ENCODE results near the gene CD151.

Gene CD151

DNA sequence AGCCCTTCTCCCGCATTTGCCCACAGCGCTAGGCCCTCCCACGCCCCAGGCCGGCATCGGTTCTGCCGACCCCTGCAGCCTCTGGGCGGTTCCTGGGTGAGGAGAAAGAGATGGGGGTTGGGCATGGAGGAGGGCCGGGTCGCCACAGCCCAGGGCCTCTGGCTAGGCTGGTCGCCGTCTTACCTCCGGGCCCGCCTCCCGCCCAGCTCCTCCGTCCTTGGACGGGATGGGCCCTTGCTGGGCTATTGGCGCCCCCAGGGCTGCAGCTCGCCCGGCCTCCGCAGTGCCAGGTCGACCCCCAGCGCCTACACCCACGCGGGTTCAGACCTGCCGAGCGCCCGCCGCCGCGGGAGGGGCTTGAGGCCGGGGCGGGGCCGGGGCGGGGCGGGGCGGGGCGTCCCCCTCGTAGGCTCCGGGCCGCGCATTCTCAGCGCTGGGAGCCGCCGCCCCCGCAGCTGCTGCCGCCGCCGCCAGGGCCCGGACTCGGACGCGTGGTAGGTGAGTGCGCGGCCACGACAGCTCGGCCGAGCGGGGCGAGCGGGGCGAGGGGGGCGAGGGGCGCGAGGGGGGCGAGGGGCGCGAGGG is at the start of gene CD151:
CD151 (plus strand) TSS at position 424 of the 585 bp plus-strand sequence. CDS start 3,118 bp downstream, outside the sequence.
- DNase-seq (ENCODE audit: low spot score): peak; percentile 73

DNA sequence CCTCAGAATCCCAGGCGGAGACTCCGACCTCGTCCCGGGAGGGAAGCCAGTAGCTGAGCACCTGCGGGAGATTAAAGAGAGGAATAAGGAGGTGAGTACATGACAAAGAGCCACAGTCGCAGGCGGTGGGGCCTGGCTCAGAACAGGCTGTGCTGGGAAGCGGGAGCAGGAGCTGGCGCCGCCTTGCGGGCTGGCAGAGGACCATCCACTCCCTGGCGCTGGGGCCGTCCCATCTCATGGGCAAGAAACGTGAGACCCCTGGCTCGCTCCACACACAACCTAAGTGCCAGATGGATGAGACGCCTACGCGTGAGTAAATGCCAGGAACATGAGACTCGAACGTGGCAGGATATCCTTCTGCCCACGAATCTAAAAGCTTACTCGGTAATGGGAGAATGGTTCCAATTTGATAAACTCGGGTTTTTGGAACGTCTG is 49.2 kb upstream of the CD151 start:
- no peak for DNase-seq (ENCODE audit: low spot score)

DNA sequence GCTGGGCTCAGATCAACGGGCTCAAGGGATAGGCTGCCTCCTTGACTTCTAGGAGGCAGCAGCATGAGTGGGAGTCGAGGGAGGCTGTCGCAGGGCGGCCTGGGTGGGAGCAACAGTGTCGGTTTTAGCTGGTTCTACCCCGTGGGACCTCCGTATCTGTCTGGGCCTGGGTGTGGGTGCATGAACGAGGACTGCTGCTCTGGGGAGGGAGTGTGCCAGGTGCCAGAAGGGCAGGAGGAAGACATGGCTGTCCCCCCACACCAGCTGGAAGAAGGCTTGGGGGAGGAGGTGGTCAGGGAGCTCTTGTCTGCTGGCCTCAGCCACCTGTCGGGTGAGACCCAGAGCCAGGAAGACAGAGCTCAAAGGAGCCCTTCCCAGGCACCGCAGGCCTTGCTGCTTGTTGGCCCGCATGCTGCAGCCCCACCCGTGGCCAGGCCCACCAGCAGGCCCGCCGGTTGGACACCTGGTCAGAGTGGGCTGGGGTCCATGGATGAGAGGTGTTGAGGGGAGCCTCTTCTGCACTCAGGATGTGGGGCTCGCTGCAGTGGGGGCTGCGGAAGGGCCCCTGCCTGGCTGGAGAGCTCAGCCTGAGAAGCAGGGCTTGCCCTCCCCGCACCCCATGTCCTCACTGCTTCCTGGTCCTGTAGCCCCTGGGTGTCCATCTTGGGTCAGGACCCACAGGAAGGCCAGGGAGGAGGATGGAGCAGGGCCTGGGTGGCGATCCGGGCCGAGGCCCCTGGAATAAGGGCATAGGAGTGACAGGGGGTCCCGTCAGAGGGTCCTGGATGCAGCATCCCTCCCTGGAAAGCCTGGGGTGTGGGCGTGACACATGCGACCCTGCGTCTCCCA is 46.3 kb upstream of the CD151 start:
- no peak for DNase-seq (ENCODE audit: low spot score)

DNA sequence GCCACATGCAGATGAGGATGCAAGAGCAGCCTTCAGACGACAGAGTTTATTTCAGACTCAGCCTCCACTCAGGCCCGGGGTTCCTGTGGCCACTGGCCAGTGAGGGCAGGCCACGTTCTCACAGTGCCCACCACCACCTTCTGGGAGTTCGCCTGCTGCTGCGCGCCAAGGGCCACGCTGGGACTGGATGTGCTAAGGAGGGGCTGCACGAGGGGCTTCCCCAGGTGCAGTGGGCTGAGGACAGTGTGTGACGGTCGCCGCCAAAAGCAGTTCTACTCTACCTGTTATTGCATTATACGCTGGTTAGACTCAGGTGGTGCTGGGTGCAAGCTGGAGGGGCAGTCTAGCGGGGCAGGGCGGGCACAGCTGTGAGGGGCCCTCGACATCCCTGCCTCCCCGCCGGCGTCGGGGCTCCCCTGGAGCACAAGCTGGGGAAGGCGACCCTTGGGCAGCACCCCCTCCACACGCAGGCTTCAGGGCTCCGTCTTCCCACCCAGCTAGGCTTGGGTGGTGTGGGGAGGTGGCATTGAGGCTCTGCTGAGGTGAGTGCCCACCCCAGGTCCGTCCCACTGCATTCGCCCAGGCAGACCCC is 45.6 kb upstream of the CD151 start:
- no peak for DNase-seq (ENCODE audit: low spot score)

DNA sequence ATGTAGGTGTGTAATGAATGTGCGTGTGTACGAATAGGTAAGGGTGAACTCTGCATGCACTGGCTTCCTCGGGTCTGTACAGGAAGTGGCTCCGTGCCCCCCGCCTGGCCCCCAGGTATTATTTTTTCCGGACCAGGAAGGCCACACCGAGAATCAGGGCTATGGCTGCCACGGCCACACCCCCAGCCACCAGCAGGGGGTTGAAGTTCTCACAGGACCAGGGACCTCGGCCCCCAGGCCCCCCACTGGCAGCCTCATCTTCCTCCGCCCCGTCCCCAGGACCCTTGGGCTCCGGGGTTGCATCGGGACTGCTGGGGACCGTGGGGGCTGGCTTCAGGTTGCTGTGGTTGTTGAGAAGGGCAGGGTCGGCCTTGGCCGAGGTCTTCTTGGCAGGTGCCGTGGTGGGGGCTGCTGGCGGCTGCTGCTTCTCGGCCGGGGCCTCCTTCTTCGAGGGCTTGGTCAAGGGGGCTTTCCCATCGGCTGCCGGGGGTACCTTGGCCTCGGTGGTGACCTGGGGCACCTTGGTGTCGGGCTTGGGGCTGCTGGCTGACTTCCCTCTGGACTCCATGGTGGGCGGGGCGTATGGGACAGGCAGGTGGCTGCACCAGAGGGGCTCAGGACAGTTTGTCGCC is 44.6 kb upstream of the CD151 start:
- no peak for DNase-seq (ENCODE audit: low spot score)

DNA sequence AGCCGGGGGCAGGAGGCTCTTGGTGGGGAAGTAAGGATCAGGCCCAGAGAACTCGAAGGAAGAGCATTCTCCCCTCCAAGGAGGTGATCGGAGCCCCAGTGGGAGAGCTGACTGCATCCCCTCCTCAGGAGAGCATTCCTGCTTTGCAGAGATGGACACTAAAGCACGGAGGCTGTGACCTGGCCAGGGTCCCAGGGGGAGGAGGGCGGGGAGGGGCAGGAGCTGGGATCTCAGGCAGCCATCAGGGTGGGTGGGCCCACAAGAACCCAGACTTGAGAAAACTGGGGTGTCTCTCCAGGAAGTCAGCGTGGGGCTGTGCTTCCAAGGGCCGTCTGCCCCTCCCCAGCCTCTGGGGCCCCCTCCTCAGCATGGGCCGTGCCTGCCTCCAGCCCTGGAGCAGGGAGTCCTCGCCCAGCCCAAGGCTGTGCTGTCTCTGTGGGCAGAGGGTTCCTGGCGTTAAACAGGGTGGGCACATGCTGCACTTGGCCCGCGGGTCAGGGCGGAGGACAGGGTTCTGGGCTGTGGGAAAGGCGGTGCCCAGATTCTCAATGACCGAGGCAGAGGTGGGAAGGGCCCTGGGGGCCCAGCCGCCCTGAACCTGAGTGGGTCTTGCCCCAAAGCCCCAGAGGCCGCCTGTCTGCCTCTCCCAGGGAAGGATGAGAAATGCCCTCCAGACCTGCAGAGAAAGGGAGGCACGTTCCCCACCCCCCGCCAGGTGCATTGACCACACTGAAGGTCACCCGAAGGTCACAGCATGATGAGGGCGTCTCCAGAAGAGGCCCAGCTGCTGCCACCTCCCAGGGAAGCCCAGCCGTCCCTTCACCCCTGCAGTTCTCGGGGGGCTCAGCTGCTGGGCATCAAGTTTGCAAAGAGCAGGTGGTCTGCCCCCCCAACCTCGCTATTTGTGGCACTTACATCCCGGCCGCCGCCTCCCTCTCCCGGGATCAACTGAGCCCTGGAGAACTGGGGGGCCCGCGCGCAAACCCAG is 43.5 kb upstream of the CD151 start:
- DNase-seq (ENCODE audit: low spot score): no peak

DNA sequence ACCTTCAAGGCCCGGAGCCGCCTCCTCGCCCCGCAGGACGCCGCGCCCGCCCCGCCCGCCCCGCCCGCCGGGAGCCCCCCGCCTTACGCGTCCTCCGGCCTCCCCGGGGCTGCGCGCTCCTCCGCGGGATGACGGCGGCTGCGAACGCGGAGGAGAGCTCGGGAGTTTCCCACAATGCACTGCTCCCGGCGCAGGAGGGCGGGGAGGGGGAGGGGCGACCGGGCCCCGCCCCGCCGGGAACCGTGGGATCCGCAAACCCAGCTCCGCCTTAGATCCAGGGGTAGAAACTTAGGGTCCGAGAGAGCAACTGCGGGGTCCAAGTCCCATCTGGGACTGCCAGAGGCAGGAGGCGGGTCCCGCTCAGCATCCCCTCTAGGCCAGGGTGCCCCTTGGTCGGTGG is 42.8 kb upstream of the CD151 start, which contains the start of gene CEND1:
CEND1 (minus strand) TSS at position 148 of the 400 bp plus-strand sequence. CDS start 1,514 bp downstream, outside the sequence.
- DNase-seq (ENCODE audit: low spot score): peak; percentile 43

DNA sequence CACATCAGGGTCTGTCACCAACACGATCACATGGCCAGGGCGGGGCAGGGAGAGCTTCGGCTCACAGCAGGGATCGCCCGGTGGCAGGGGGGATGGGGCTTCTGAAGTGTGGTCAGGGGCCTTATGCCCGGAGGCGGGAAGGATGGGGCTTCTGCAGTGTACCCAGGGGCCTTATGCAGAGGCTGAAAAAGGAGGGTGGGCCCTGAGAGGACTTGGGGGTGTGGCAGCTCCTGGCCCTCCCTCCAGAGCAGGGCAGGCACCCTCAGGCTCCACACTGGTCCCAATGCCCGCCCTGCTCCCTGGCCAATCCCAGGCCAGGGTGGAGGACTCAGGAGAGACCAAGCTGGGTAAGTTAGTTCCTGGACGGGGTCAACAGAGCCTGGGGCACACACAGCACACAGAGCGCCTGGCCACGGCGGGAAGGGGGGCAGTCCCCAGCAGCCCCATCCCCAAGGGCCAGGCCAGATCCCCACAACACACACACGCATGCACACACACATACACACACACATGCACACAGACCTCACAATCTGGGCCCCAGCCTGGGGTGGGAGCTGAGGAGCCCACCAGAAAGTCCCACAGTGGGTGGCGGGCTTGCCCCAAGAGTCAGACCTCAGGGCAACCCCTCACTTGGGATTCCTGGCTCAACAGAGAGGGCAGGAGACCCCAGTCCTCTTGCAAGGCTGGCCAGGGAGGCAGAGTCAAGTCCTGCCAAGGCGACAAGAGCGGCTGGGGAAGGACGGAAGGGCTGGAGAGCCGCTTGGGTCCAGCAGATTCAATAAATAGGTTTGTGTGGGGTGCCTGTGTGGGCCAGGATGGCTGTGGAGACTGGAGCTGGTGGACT is 41.8 kb upstream of the CD151 start:
- no peak for DNase-seq (ENCODE audit: low spot score)

DNA sequence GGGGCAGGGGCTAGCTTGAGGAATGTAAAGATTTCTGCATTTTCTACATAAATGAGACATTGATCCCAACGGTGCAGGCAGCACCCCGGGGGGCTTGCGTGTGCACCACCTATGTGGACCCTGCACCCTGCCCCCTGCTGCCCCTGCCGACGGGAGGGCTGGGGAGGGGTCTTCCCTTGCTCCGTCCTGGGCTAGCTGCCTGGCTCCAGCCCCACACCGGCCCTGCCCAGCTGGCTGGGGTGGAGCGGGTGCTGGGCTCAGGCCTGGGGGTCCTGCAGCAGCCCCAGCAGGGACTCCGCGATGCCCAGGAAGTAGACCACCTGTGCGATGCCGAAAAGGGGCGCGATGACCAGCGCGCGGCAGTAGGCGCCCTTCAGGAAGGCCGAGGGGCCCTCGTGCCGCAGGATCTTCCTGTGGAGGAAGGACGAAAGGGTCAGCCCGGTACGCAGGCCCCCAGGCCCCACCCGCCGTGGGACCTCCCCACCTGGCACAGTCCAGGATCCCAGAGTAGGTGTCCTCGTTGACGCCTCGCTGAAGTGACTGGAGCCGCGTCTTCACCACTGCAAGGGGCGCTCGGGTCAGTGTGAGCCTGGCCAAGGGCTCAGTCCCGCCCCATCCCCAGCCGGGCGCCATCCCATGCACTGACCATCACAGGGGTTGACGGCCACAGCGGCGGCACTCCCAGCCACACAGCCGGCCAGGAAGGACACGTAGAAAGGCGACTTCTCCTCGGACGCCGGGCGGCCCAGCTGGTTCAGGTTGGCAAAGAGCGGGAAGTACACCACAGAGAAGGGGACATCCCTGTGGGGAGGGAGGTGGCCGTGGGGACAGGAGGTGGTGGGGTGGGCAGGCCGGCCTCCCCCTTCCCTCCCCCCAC is 40.9 kb upstream of the CD151 start:
- no peak for DNase-seq (ENCODE audit: low spot score)

DNA sequence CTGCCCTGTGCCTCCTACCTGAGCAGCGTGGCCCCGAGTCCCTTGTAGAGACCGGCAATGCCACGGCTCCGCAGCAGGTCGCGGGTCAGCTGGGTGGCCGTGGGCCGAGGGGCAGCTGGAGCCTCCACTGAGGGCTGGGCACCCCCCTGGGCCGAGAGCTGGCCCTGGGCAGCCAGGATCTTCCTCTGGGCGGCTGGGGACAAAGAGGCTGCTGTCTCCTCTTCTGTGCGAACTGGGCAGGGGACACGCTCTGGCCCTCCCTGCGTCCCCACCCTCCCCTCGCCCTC is 40.3 kb upstream of the CD151 start:
- DNase-seq (ENCODE audit: low spot score): no peak

DNA sequence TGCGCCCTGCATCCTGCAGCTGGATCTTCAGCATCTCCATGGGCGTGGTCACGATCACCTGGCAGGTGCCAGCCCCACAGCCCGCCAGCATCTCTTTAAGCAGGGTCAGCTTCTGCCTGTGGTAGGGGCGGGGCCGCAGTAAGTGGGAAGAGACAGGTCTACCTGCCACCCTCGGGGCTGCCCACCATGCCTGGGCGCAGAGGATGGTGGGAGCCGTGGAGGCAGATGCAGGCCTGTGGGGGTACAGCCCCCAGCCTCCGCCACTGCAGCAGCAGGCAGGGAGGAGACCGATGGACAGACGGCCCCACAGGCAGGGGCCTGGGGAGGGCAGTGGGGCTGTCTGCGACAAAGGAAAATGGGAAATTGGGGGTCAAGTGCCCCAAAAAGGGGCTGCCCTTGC is 39.9 kb upstream of the CD151 start:
- DNase-seq (ENCODE audit: low spot score): no peak

DNA sequence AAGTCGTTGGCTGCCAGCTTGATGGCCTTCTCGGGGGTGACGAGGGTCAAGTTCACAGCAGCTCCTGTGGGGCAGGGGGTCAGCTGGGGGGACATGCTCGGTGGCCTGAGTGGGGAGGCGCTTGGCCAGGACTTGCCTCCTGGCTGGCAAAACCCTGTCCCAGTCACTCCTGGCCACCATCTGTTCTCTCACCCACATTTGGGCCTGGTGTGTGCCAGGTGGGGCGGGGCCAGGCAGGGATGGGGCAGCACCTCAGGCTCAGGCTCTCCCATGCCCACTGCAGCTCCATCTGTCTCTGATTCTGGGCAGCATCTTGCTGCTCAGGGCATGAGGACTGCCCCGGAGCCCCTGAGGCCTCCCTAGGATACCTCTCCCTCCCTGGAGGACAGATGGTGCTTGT is 39.2 kb upstream of the CD151 start:
- DNase-seq (ENCODE audit: low spot score): no peak

DNA sequence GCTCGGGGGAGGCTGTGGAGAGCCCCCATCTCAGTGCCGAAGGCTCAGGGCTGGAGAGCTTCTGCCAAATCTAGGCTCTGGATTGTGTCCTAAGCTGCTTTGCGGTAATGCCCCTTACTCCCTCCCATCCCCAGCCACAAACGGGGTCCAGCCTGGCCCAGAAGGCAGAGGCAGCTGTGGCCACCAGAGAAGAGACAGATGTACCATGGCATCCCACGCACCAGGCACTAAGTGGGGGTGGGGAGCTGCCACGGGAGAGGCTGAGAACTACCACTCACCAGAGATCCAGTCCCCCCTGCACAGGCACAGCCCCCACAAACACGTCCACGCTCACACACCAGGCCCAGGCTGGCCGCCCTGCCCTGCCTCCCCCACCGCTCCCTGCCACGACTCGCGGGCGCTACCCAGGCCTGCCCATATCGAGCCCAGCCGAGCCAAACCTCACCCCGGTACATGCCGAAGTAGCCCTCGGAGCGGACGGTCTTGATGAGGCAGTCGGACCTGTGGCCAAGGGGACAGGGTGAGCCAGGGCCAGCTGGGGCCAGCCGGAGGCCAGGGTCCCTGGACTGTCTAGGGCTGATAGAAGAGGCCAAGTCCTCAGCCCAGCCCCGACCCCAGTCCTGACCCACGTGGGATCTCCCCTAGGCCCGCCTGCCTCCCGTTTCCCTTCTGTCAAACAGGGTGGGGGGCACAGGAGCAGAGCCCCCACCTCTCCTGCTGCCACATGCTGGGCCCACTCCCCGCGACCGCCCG is 38.6 kb upstream of the CD151 start:
- DNase-seq (ENCODE audit: low spot score): no peak

DNA sequence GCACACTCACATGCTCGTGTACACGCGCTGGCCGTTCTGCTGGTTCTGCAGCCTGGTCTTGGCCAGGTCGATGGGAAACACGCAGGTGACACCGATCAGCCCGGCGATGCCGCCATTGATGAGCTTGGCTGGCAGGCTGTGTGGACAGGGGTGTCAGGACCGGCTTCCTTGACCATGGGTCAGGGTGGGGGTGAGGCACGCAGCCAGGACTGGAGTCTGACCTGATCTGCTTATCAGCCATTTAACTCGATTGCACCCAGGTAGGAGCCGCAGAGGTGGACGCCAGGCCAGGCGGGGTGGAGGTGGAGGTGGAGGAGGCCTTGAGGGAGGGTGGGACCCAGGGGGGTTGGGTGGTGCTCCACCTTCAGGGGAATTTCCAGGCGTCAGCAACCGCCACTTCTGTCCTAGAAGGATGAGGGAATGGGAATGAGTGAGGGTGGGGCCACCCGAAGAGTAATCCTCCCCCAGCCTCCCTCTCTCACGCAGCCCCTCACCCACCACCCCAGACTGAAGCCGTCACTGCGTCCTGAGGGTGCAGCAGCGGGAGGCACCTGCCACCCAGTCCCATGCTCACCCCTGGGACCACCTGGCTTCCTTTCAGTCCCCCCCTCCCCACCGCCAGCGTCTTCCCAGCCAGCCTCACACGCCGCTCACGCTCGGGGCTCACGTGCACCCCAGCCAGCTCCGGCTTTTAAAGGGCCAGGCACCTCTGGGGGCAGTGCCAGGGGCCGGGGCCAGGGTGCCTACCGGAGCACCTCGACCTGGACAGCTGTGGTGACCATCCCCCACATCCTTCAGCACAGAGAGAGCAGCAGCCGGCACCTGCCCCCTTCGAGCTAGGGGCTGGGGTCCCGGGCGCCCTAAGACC is 37.8 kb upstream of the CD151 start:
- DNase-seq (ENCODE audit: low spot score): no peak

DNA sequence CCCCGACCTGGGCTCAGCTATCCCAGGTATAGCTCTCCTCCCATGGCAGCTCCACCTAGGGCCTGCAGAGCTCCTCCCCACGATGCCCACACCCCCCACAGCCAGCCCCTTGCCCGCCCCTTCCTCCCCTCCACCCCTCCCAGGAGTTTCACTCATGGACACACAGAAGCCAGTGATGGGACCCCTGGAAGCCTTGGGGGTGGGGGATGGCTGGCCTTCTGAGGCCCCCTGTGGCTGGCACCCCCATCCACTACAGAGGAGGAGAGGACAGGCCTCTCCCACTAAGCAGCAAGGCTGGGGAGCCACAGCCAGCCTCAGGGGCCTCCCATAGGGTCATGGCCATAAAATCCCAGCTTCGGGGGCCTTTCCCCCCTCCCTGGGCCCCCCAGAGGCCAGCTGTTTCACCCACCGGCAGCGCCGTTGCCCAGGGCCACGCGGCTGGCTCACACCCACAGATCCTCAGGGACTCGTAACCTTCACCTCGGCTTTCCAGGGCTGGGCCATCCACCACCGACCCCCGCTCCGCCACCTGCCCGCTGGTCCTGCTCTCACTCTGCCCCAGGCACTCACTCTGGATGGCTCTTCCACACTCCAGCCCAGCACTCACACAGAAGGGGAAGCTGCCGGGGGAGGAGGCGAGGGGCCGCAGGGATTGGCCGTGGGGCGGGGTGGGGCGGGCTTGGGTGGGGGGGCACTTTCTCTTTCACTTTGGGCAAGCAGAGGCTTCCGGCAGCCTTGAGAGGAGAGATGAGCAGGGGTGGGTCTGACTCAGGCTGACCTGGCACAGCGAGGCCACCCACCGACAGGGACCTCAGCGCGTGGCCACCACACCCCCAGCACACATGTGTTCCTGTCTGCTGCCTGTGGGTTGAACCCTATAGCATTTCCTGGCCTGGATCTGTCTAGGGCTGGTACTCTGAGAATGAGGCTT is 36.9 kb upstream of the CD151 start:
- peak; percentile 92 for DNase-seq (ENCODE audit: low spot score)

DNA sequence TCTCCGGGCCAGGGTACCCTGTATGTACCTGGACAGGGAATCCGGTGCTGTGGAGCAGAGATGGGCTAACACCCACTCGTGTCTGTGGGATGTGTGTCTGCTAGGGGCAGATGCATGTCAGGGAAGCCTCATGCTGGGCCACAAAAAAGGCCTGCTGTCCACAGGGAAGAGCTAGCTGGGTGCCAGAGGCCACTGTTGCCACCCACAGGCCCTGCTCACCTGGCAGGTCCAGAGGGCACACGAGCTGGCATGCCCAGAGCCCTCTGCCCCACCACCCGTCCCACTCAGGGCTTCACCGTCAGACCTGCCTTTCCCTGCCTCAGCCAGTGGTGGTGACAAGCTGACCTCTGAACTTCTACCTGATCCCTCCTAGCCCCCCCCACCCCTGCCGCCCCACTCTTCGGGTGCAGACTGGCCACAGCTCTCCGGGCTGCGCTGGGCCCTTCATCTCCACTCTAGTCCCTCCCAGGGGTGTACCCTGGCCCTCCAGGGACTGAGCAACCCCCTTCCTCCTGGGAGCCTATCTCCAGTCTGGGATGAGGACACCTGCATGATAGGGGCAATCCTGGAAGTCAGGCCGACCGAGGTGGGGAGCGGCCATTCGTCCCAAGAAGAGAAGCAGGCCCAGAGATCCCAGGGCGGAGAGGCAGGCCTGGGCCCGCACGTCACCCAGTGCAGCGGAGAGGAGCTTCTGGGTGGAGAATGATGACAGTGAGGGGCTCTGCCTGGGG is 36.0 kb upstream of the CD151 start:
- no peak for DNase-seq (ENCODE audit: low spot score)
